Fibroblast of the aortic adventitia (primary cell): Measurements from ENCODE around the gene CERS3. TPM values are rescaled to one million over a fixed set of nuclear protein-coding genes. Genes with fewer than 3 reads are reported as not detected.
A peak's percentile ranks its signal among the peaks of the same experiment; 100 is the strongest.

ENCODE experiments used
- DNase-seq: peaks from one replicate; pipeline ENCODE4 v3.0.0-alpha.2; 2010; ENCODE audit warnings: low read depth
- H3K4me3 ChIP-seq: 2 replicates; pipeline ENCODE4 v1.5.1; 2011; ENCODE audit warnings: low read depth, mild to moderate bottlenecking, control low read depth, low read length, moderate library complexity
- CTCF ChIP-seq: IDR thresholded peaks from 2 replicates; pipeline ENCODE4 v1.5.1; 2011; ENCODE audit warnings: mild to moderate bottlenecking, low read length, control low read depth, inconsistent platforms; ENCODE audit not compliant: insufficient read depth
- total RNA-seq: library from RNA; depleted of rRNA; stranded (reverse); fragments of >200 nt; gene quantifications from 2 replicates; pipeline ENCODE4 v1.2.3, GENCODE V29; 2012; ENCODE audit warnings: low replicate concordance

The CERS3 gene
- total RNA-seq, 1 donor, result not detected

GRCh38 chr15:100569391-100569790 lies 40.6 kb upstream of the CERS3 start:
- H3K4me3 ChIP-seq, result no peak overlapping the region
- no peak for DNase-seq
- TF ChIP-seq CTCF, result no peak

GRCh38 chr15:100566850-100567628 lies 38.3 kb upstream of the CERS3 start:
- TF ChIP-seq CTCF, result no peak
- no peak overlapping the region for H3K4me3 ChIP-seq
- DNase-seq, result no peak

- no peak for TF ChIP-seq CTCF
Measured at GRCh38 chr15:100565591-100565990, 36.8 kb upstream of the CERS3 start.

GRCh38 chr15:100560323-100560722 lies 31.6 kb upstream of the CERS3 start:
- no peak for DNase-seq
- no peak for TF ChIP-seq CTCF

More at GRCh38 chr15:100565591-100565990, 36.8 kb upstream of the CERS3 start:
- no peak overlapping the region for H3K4me3 ChIP-seq
- no peak for DNase-seq

GRCh38 chr15:100559330-100559729 lies 30.6 kb upstream of the CERS3 start:
- peak; percentile 34 for DNase-seq
- H3K4me3 ChIP-seq, result no peak overlapping the region
- no peak for TF ChIP-seq CTCF

More at GRCh38 chr15:100560323-100560722, 31.6 kb upstream of the CERS3 start:
- no peak overlapping the region for H3K4me3 ChIP-seq

- TF ChIP-seq CTCF, result no peak
- no peak for DNase-seq
- H3K4me3 ChIP-seq, result no peak overlapping the region
Measured at GRCh38 chr15:100558771-100559254, 30.1 kb upstream of the CERS3 start.
